CD1c-positive myeloid dendritic cell (primary cell): ENCODE data around the gene MCF2L2.

ENCODE experiments used
- DNase-seq: peaks from one replicate; pipeline ENCODE4 v3.0.0-alpha.2; 2016; ENCODE audit errors: extremely low spot score

MCF2L2 gene

GRCh38 chr3:183295211-183295610 is 133.2 kb downstream of the MCF2L2 start:
- peak; percentile 29 for DNase-seq

GRCh38 chr3:183293966-183294365 is 134.5 kb downstream of the MCF2L2 start:
- no peak for DNase-seq

- DNase-seq = no peak
Observed at GRCh38 chr3:183291497-183292031, 136.9 kb downstream of the MCF2L2 start.

GRCh38 chr3:183290216-183290615 is 138.2 kb downstream of the MCF2L2 start:
- no peak for DNase-seq

GRCh38 chr3:183288117-183288516 is 140.3 kb downstream of the MCF2L2 start:
- no peak for DNase-seq

- peak; percentile 41 for DNase-seq
Observed at GRCh38 chr3:183287301-183287971, 141.0 kb downstream of the MCF2L2 start.

- DNase-seq = peak; percentile 97
Observed at GRCh38 chr3:183285828-183286457, 142.5 kb downstream of the MCF2L2 start.

GRCh38 chr3:183285318-183285717 is 143.1 kb downstream of the MCF2L2 start:
- DNase-seq = no peak

- DNase-seq = no peak
Observed at GRCh38 chr3:183284570-183284969, 143.8 kb downstream of the MCF2L2 start.

- no peak for DNase-seq
Observed at GRCh38 chr3:183283886-183284285, 144.5 kb downstream of the MCF2L2 start.

- no peak for DNase-seq
Observed at GRCh38 chr3:183281126-183281797, 147.2 kb downstream of the MCF2L2 start.

GRCh38 chr3:183279371-183279770 is 149.0 kb downstream of the MCF2L2 start:
- no peak for DNase-seq

- DNase-seq = no peak
Observed at GRCh38 chr3:183278479-183279088, 149.8 kb downstream of the MCF2L2 start.

- DNase-seq = no peak
Observed at GRCh38 chr3:183277260-183277659, 151.2 kb downstream of the MCF2L2 start.

- no peak for DNase-seq
Observed at GRCh38 chr3:183275937-183276336, 152.5 kb downstream of the MCF2L2 start.

- peak; percentile 90 for DNase-seq
Observed at GRCh38 chr3:183275418-183275817, 153.0 kb downstream of the MCF2L2 start.

- no peak for DNase-seq
Observed at GRCh38 chr3:183274609-183275008, 153.8 kb downstream of the MCF2L2 start.

- DNase-seq = peak; percentile 59
Observed at GRCh38 chr3:183272791-183273190, 155.6 kb downstream of the MCF2L2 start.

- DNase-seq = no peak
Observed at GRCh38 chr3:183272142-183272541, 156.3 kb downstream of the MCF2L2 start.

- DNase-seq = no peak
Observed at GRCh38 chr3:183270344-183270743, 158.1 kb downstream of the MCF2L2 start.

GRCh38 chr3:183269345-183269744 is 159.1 kb downstream of the MCF2L2 start:
- no peak for DNase-seq

- DNase-seq = no peak
Observed at GRCh38 chr3:183268366-183268765, 160.1 kb downstream of the MCF2L2 start.
